Esophagus muscularis mucosa (tissue), 4 donors: ENCODE measurements around the gene PGLYRP4. TPM values are rescaled to one million over a fixed set of nuclear protein-coding genes. Genes with fewer than 3 reads are reported as not detected.
A peak's percentile ranks its signal among the peaks of the same experiment; 100 is the strongest.

Experiments used
- DNase-seq: peaks from one replicate; pipeline ENCODE4 v3.0.0-alpha.2; 2017; ENCODE audit errors: extremely low spot score
- H3K27ac ChIP-seq, 4 donors: fragments of 200-600 bp; sonication (generic); replicated peaks in 1 of 4; 1 replicate in 3 of 4; 2 replicates in 1 of 4; pipeline ENCODE4 v1.5.1; 2016 to 2019; ENCODE audit warnings: mild to moderate bottlenecking in 1 of 4
- H3K27me3 ChIP-seq, 4 donors: fragments of 200-600 bp; sonication (generic); one replicate each; pipeline versions ENCODE4 v1.5.1 to v1.6.0; 2016 to 2019
- H3K36me3 ChIP-seq, 4 donors: fragments of 200-600 bp; sonication (generic); one replicate each; pipeline ENCODE4 v1.5.1; 2016 to 2019
- H3K4me1 ChIP-seq, 4 donors: fragments of 200-600 bp; sonication (generic); one replicate each; pipeline ENCODE4 v1.5.1; 2016 to 2019
- H3K4me3 ChIP-seq, 4 donors: fragments of 200-600 bp; sonication (generic); 1 replicate in 2 of 4; 2 replicates in 2 of 4; pipeline ENCODE4 v1.5.1; 2016 to 2019; ENCODE audit warnings: mild to moderate bottlenecking in 4 of 4, moderate library complexity in 1 of 4
- H3K9me3 ChIP-seq, 4 donors: fragments of 200-600 bp; sonication (generic); 1 replicate in 3 of 4; 2 replicates in 1 of 4; pipeline ENCODE4 v1.5.1; 2016 to 2019
- CTCF ChIP-seq, 3 experiments: fragments of 200-600 bp in 2 of 3; fragments of 450-650 bp in 1 of 3; sonication (generic) in 2 of 3; IDR thresholded peaks; one replicate each; pipeline ENCODE4 v1.5.1; 2017 to 2019; ENCODE audit warnings: antibody characterized with exemption in 3 of 3, mild to moderate bottlenecking in 2 of 3, moderate library complexity in 1 of 3
- EP300 ChIP-seq: sonication (generic); formaldehyde crosslinking; IDR thresholded peaks from one replicate; pipeline ENCODE4 v1.6.1; 2017; ENCODE audit warnings: antibody characterized with exemption
- POLR2A ChIP-seq: fragments of 450-650 bp; IDR thresholded peaks from one replicate; pipeline ENCODE4 v1.6.1; 2017; ENCODE audit warnings: antibody characterized with exemption, moderate library complexity, mild to moderate bottlenecking, low read depth
- POLR2AphosphoS5 ChIP-seq, 2 donors: sonication (generic); formaldehyde crosslinking; IDR thresholded peaks; one replicate each; pipeline ENCODE4 v1.6.1; 2017; ENCODE audit warnings: antibody characterized with exemption in 2 of 2
- WGBS: methylation state at CpG from one replicate; pipeline ENCODE4 v1.1.5; 2018; 5-methylcytosine and 5-hydroxymethylcytosine counted together
- intact Hi-C: fragments of 100-400 bp; cut with DNase I; formaldehyde crosslinking; loops from one replicate; pipeline ENCODE4 v1.15.1; 2023
- total RNA-seq, 4 donors: library from RNA; depleted of rRNA; stranded (reverse); fragments of >200 nt; gene quantifications; one replicate each; pipeline versions ENCODE4 v1.1.0 to v1.2.1, GENCODE V29; 2016

The PGLYRP4 gene
- total RNA-seq, 4 donors from 2014 or later: not detected

- intact Hi-C loops: no loop called here
- no peak for TF ChIP-seq CTCF (IDR thresholded peaks at IDR 0.05)
- TF ChIP-seq POLR2A: no peak
- TF ChIP-seq POLR2AphosphoS5 (IDR thresholded peaks at IDR 0.05): no peak
- TF ChIP-seq EP300: no peak
- H3K27ac ChIP-seq: no peak overlapping the region
- 76% methylated on average over 20 of the region's 22 CpGs for WGBS
- H3K9me3 ChIP-seq: no peaks in the 10 kb centered on the region
- no peak overlapping the region for H3K4me3 ChIP-seq
- peaks cover 0 to 24% (median 0%) of the 10 kb centered on the region in 4 donors for H3K27me3 ChIP-seq
- peak; percentile 85 for DNase-seq
- H3K4me1 ChIP-seq: no peaks in the 10 kb centered on the region
- no peaks in the 10 kb centered on the region for H3K36me3 ChIP-seq
These were observed 42.1 kb downstream of the PGLYRP4 start for GRCh38 chr1:153306303-153307220.

- Histone ChIP-seq H3K4me1 (no peaks in the 10 kb centered on the region), H3K27me3 (peaks cover 0 to 24% (median 0%) of the 10 kb centered on the region in 4 donors), H3K27ac (no peak overlapping the region), H3K4me3 (no peak overlapping the region), H3K9me3 (no peaks in the 10 kb centered on the region), H3K36me3 (no peaks in the 10 kb centered on the region)
- TF ChIP-seq POLR2A (no peak), POLR2AphosphoS5 (IDR thresholded peaks at IDR 0.05) (no peak), EP300 (no peak), CTCF (IDR thresholded peaks at IDR 0.05) (no peak)
- 81% methylated on average over 6 of the region's 6 CpGs for WGBS
- intact Hi-C loops: no loop called here
- peak; percentile 72 for DNase-seq
These were observed 43.0 kb downstream of the PGLYRP4 start for GRCh38 chr1:153305682-153306081.

- WGBS: 53% methylated on average over 5 of the region's 5 CpGs
- Histone ChIP-seq H3K36me3 (no peaks in the 10 kb centered on the region), H3K27ac (no peak overlapping the region), H3K9me3 (no peaks in the 10 kb centered on the region), H3K4me3 (no peak overlapping the region), H3K4me1 (no peaks in the 10 kb centered on the region), H3K27me3 (peaks cover 0 to 10% (median 0%) of the 10 kb centered on the region in 4 donors)
- no peak for TF ChIP-seq POLR2AphosphoS5 (IDR thresholded peaks at IDR 0.05)
- no peak for TF ChIP-seq CTCF (IDR thresholded peaks at IDR 0.05)
- TF ChIP-seq POLR2A: no peak
- no peak for TF ChIP-seq EP300
- intact Hi-C loops: no loop called here
- DNase-seq: peak; percentile 78
These were observed 46.3 kb downstream of the PGLYRP4 start for GRCh38 chr1:153302308-153302707.

GRCh38 chr1:153293851-153294250 is 54.8 kb downstream of the PGLYRP4 start:
- Histone ChIP-seq H3K4me3 (no peak overlapping the region), H3K36me3 (no peaks in the 10 kb centered on the region), H3K9me3 (no peaks in the 10 kb centered on the region), H3K27ac (no peak overlapping the region), H3K27me3 (peaks cover 0 to 36% (median 0%) of the 10 kb centered on the region in 4 donors), H3K4me1 (no peaks in the 10 kb centered on the region)
- peak; percentile 80 for DNase-seq
- 72% methylated on average over 7 of the region's 9 CpGs for whole genome bisulfite sequencing
- intact Hi-C loops: no loop called here
- TF ChIP-seq POLR2AphosphoS5 (IDR thresholded peaks at IDR 0.05) (no peak), POLR2A (no peak)

GRCh38 chr1:153293480-153293775 is 55.2 kb downstream of the PGLYRP4 start:
- H3K27me3 ChIP-seq: peaks cover 0 to 41% (median 0%) of the 10 kb centered on the region in 4 donors
- H3K27ac ChIP-seq: no peak overlapping the region
- H3K4me1 ChIP-seq: no peaks in the 10 kb centered on the region
- 73% methylated on average over 7 of the region's 7 CpGs for WGBS
- TF ChIP-seq POLR2AphosphoS5 (IDR thresholded peaks at IDR 0.05) (no peak), CTCF (IDR thresholded peaks at IDR 0.05) (no peak), EP300 (no peak), POLR2A (no peak)
- H3K9me3 ChIP-seq: no peaks in the 10 kb centered on the region
- no peaks in the 10 kb centered on the region for H3K36me3 ChIP-seq
- no peak overlapping the region for H3K4me3 ChIP-seq
- DNase-seq: no peak
- intact Hi-C loops: no loop called here
